Fibroblast of lung (primary cell): Measurements from ENCODE around the gene RSAD1. TPM values are rescaled to one million over a fixed set of nuclear protein-coding genes. Genes with fewer than 3 reads are reported as not detected.

Experiments used
- DNase-seq, 2 donors: peaks; one replicate each; pipeline versions ENCODE4 v3.0.0 to v3.0.0-alpha.2; 2010; ENCODE audit warnings: low read depth in 2 of 2
- H2AFZ ChIP-seq: 2 replicates; pipeline ENCODE4 v1.5.1; 2012; ENCODE audit warnings: low read length, control low read depth, inconsistent platforms
- H3K27ac ChIP-seq: 2 replicates; pipeline ENCODE4 v1.5.1; 2011; ENCODE audit warnings: low read length, control low read depth; ENCODE audit not compliant: insufficient read depth
- H3K27me3 ChIP-seq: 2 replicates; pipeline ENCODE4 v1.5.1; 2011; ENCODE audit warnings: mild to moderate bottlenecking, low read length; ENCODE audit not compliant: control insufficient read depth, insufficient read depth
- H3K36me3 ChIP-seq: 2 replicates; pipeline ENCODE4 v1.5.1; 2011; ENCODE audit warnings: low read length; ENCODE audit not compliant: control insufficient read depth, insufficient read depth
- H3K4me1 ChIP-seq: 2 replicates; pipeline ENCODE4 v1.5.1; 2011; ENCODE audit warnings: low read length; ENCODE audit not compliant: control insufficient read depth, insufficient read depth; ENCODE audit errors: extremely low read depth
- H3K4me2 ChIP-seq: 2 replicates; pipeline ENCODE4 v1.5.1; 2011; ENCODE audit warnings: low read length, control low read depth; ENCODE audit not compliant: insufficient read depth; ENCODE audit errors: extremely low read depth
- H3K4me3 ChIP-seq, 4 experiments: fragments of 200-600 bp in 1 of 4; sonication (generic) in 1 of 4; replicated peaks in 1 of 4; 2 replicates each; pipeline ENCODE4 v1.5.1; 2011 to 2016; ENCODE audit warnings: low read length in 4 of 4, low read depth in 3 of 4, mild to moderate bottlenecking in 3 of 4, control low read depth in 2 of 4, inconsistent platforms in 1 of 4, mixed read lengths in 1 of 4; ENCODE audit not compliant: insufficient read depth in 1 of 4; ENCODE audit errors: control extremely low read depth in 1 of 4
- H3K79me2 ChIP-seq: 2 replicates; pipeline ENCODE4 v1.5.1; 2012; ENCODE audit warnings: mild to moderate bottlenecking, low read length, inconsistent platforms; ENCODE audit not compliant: control insufficient read depth, insufficient read depth
- H3K9ac ChIP-seq: 2 replicates; pipeline ENCODE4 v1.5.1; 2011; ENCODE audit warnings: mild to moderate bottlenecking, low read length, control low read depth; ENCODE audit not compliant: insufficient read depth
- H3K9me3 ChIP-seq: 2 replicates; pipeline ENCODE4 v1.5.1; 2012; ENCODE audit warnings: low read depth, low read length; ENCODE audit not compliant: control insufficient read depth, insufficient read depth
- H4K20me1 ChIP-seq: 2 replicates; pipeline ENCODE4 v1.5.1; 2011; ENCODE audit warnings: low read length; ENCODE audit not compliant: control insufficient read depth, insufficient read depth; ENCODE audit errors: extremely low read depth
- EZH2 ChIP-seq: IDR thresholded peaks from 2 replicates; pipeline ENCODE4 v1.5.1; 2012; ENCODE audit warnings: low read length, control low read depth, mild to moderate bottlenecking; ENCODE audit errors: missing control alignments
- polyA plus RNA-seq, 2 donors: library from polyadenylated mRNA; depleted of rRNA in 1 of 2; stranded (reverse) in 1 of 2; unstranded in 1 of 2; fragments of >200 nt; gene quantifications; 2 replicates each; pipeline ENCODE4 v1.2.1, GENCODE V29; 2011 to 2012; ENCODE audit warnings: missing spikeins in 1 of 2
- total RNA-seq: library from RNA; depleted of rRNA; stranded (reverse); fragments of >200 nt; gene quantifications from 2 replicates; pipeline ENCODE4 v1.2.1, GENCODE V29; 2014
- TF ChIP-seq, protein P1 (sequence below), 2 donors: IDR thresholded peaks in 1 of 2; conservative IDR thresholded peaks in 1 of 2; 1 replicate in 1 of 2; 2 replicates in 1 of 2; pipeline ENCODE4 v1.5.1; 2011 to 2012; ENCODE audit warnings: low read length in 2 of 2, control low read depth in 1 of 2, inconsistent platforms in 1 of 2, low read depth in 1 of 2, mild to moderate bottlenecking in 1 of 2

RSAD1 gene
- total and polyA plus RNA-seq, 2 donors (not counting 1 experiment from before 2014, with no cell fraction given) = 12.5 to 28.4 TPM

DNA sequence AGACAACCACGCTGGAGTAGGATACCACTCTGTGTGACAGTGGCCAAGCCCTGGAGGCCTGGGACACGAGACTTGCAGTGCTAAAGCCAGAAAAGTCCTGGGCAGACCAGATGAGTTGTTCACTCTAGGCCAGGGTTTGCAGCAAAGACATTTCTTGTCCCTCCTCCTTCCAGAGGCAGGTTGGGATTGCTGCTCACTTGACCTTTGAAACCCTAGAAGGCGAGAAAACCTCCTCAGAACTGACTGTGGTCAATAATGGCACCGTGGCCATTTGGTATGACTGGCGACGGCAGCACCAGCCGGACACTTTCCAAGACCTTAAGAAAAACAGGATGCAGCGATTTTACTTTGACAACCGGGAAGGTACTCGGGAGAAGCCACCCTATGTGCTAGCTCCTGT, 44.1 kb downstream of the RSAD1 start:
- Histone ChIP-seq H2AFZ (no peak overlapping the region), H4K20me1 (no peaks in the 10 kb centered on the region), H3K4me3 (no peak overlapping the region), H3K79me2 (no peaks in the 10 kb centered on the region), H3K4me1 (no peaks in the 10 kb centered on the region), H3K9me3 (no peaks in the 10 kb centered on the region), H3K27ac (no peak overlapping the region), H3K36me3 (no peaks in the 10 kb centered on the region), H3K9ac (no peak overlapping the region), H3K4me2 (no peak overlapping the region), H3K27me3 (peaks cover 11% of the 10 kb centered on the region)
- DNase-seq = no peak
- TF ChIP-seq, protein P1, sequence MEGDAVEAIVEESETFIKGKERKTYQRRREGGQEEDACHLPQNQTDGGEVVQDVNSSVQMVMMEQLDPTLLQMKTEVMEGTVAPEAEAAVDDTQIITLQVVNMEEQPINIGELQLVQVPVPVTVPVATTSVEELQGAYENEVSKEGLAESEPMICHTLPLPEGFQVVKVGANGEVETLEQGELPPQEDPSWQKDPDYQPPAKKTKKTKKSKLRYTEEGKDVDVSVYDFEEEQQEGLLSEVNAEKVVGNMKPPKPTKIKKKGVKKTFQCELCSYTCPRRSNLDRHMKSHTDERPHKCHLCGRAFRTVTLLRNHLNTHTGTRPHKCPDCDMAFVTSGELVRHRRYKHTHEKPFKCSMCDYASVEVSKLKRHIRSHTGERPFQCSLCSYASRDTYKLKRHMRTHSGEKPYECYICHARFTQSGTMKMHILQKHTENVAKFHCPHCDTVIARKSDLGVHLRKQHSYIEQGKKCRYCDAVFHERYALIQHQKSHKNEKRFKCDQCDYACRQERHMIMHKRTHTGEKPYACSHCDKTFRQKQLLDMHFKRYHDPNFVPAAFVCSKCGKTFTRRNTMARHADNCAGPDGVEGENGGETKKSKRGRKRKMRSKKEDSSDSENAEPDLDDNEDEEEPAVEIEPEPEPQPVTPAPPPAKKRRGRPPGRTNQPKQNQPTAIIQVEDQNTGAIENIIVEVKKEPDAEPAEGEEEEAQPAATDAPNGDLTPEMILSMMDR (conservative IDR thresholded peaks at IDR 0.05 in 1 of 2, IDR thresholded peaks at IDR 0.05 in 1 of 2; ENCODE audit: low read depth in 1 of 2, low read length in 2 of 2) = no peak
- TF ChIP-seq EZH2 = no peak

DNA sequence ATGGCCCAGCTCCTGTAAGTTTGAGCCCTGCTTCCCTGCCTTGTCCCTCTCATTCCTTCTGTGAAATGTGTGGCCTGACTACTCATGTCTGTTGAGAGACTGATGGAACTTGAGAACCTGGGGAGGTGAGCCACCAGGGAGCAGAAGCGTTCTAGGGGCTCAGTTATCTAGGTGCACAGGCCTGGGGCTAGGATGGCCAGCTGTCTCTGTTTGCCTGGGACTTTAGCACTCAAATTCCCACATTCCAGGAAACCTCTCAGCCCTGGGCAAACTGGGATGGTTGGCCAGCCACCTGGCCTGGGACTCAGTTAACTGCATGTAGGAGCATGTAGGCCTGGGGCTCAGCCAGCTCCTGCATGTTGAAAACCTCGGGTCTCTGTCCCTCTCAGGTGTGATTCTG, 44.5 kb downstream of the RSAD1 start:
- H3K4me1 ChIP-seq = no peaks in the 10 kb centered on the region
- no peaks in the 10 kb centered on the region for H4K20me1 ChIP-seq
- no peak overlapping the region for H3K27ac ChIP-seq
- no peak overlapping the region for H2AFZ ChIP-seq
- peaks cover 11% of the 10 kb centered on the region for H3K27me3 ChIP-seq
- H3K9ac ChIP-seq = no peak overlapping the region
- no peaks in the 10 kb centered on the region for H3K9me3 ChIP-seq
- TF ChIP-seq, protein P1 (conservative IDR thresholded peaks at IDR 0.05 in 1 of 2, IDR thresholded peaks at IDR 0.05 in 1 of 2; ENCODE audit: low read depth in 1 of 2, low read length in 2 of 2) = no peak
- TF ChIP-seq EZH2 = no peak
- H3K36me3 ChIP-seq = no peaks in the 10 kb centered on the region
- no peaks in the 10 kb centered on the region for H3K79me2 ChIP-seq
- H3K4me2 ChIP-seq = no peak overlapping the region
- DNase-seq = no peak
- no peak overlapping the region for H3K4me3 ChIP-seq

DNA sequence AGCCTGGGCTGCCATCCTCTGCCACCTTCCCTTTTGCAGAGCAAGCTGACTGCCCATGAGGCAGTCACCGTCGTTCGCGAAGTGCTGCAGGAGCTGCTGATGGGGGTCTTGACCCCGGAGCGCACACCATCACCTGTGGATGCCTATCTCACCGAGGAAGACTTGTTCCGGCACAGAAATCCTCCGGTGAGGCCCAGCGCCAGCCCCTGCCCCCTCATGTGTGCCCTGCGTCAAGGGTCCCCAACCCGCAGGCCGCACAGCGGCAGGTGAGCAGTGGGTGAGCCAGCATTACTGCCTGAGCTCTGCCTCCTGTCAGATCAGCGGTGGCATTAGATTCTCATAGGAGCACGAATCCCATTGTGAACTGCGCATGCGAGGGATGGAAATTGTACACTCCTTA, 46.2 kb downstream of the RSAD1 start:
- H3K36me3 ChIP-seq = no peaks in the 10 kb centered on the region
- H3K79me2 ChIP-seq = no peaks in the 10 kb centered on the region
- H3K9me3 ChIP-seq = no peaks in the 10 kb centered on the region
- H3K27me3 ChIP-seq = peaks cover 17% of the 10 kb centered on the region
- no peak overlapping the region for H3K9ac ChIP-seq
- H3K4me1 ChIP-seq = no peaks in the 10 kb centered on the region
- no peak for DNase-seq
- H4K20me1 ChIP-seq = no peaks in the 10 kb centered on the region
- TF ChIP-seq EZH2 = no peak
- TF ChIP-seq, protein P1 (conservative IDR thresholded peaks at IDR 0.05 in 1 of 2, IDR thresholded peaks at IDR 0.05 in 1 of 2; ENCODE audit: low read depth in 1 of 2, low read length in 2 of 2) = no peak
- H2AFZ ChIP-seq = no peak overlapping the region
- H3K27ac ChIP-seq = no peak overlapping the region
- H3K4me3 ChIP-seq = no peak overlapping the region
- no peak overlapping the region for H3K4me2 ChIP-seq
